IPS-18c (cell line): ENCODE results near the gene JAKMIP3.
"Not testable (repeated sequence)": the region's sequence is repeated elsewhere in the genome, so short reads cannot be mapped to it uniquely, and the experiment has no call there.

Source experiments
- H3K4me3 ChIP-seq: 2 replicates; pipeline ENCODE4 v1.7.0; 2013; ENCODE audit warnings: low read depth, mild to moderate bottlenecking, low read length, moderate library complexity; ENCODE audit not compliant: insufficient read depth
- H3K9me3 ChIP-seq: one replicate; pipeline ENCODE4 v1.6.1; 2013; ENCODE audit warnings: mild to moderate bottlenecking, low read length, moderate library complexity; ENCODE audit not compliant: control insufficient read depth, insufficient read depth

Gene JAKMIP3

GRCh38 chr10:132076578-132077081 lies 10.9 kb downstream of the JAKMIP3 start:
- Histone ChIP-seq H3K4me3 (no peak overlapping the region), H3K9me3 (no peaks in the 10 kb centered on the region)

GRCh38 chr10:132077091-132077490 lies 11.3 kb downstream of the JAKMIP3 start:
- no peak overlapping the region for H3K4me3 ChIP-seq
- H3K9me3 ChIP-seq, result no peaks in the 10 kb centered on the region

- no peak overlapping the region for H3K4me3 ChIP-seq
- H3K9me3 ChIP-seq, result no peaks in the 10 kb centered on the region
Measured at GRCh38 chr10:132078746-132079345, 13.1 kb downstream of the JAKMIP3 start.

GRCh38 chr10:132084384-132084783 lies 18.6 kb downstream of the JAKMIP3 start:
- not testable (repeated sequence) for H3K9me3 ChIP-seq, H3K4me3 ChIP-seq

GRCh38 chr10:132093236-132093635 lies 27.5 kb downstream of the JAKMIP3 start:
- H3K9me3 ChIP-seq, H3K4me3 ChIP-seq: not testable (repeated sequence)

- Histone ChIP-seq H3K4me3 (no peak overlapping the region; the same call in 1 of the 2 replicates), H3K9me3 (no peaks in the 10 kb centered on the region)
Measured at GRCh38 chr10:132094581-132095234, 29.0 kb downstream of the JAKMIP3 start.

- Histone ChIP-seq H3K9me3 (no peaks in the 10 kb centered on the region), H3K4me3 (no peak overlapping the region)
Measured at GRCh38 chr10:132095403-132096113, 29.8 kb downstream of the JAKMIP3 start.

- H3K4me3 ChIP-seq, result no peak overlapping the region
- no peaks in the 10 kb centered on the region for H3K9me3 ChIP-seq
Measured at GRCh38 chr10:132096223-132096622, 30.5 kb downstream of the JAKMIP3 start.

- no peaks in the 10 kb centered on the region for H3K9me3 ChIP-seq
- no peak overlapping the region for H3K4me3 ChIP-seq
Measured at GRCh38 chr10:132096863-132097478, 31.2 kb downstream of the JAKMIP3 start.

GRCh38 chr10:132097609-132098377 lies 32.0 kb downstream of the JAKMIP3 start:
- Histone ChIP-seq H3K9me3 (no peaks in the 10 kb centered on the region), H3K4me3 (no peak overlapping the region)

GRCh38 chr10:132098539-132099388 lies 33.0 kb downstream of the JAKMIP3 start:
- Histone ChIP-seq H3K9me3 (no peaks in the 10 kb centered on the region), H3K4me3 (no peak overlapping the region)

- H3K9me3 ChIP-seq, result no peaks in the 10 kb centered on the region
- H3K4me3 ChIP-seq, result no peak overlapping the region
Measured at GRCh38 chr10:132099389-132100090, 33.8 kb downstream of the JAKMIP3 start.

- H3K4me3 ChIP-seq, result no peak overlapping the region
Measured at GRCh38 chr10:132100091-132100481, 34.3 kb downstream of the JAKMIP3 start.

GRCh38 chr10:132100556-132101349 lies 35.0 kb downstream of the JAKMIP3 start:
- Histone ChIP-seq H3K4me3 (no peak overlapping the region), H3K9me3 (no peaks in the 10 kb centered on the region)

More at GRCh38 chr10:132100091-132100481, 34.3 kb downstream of the JAKMIP3 start:
- H3K9me3 ChIP-seq, result no peaks in the 10 kb centered on the region

GRCh38 chr10:132101529-132101928 lies 35.8 kb downstream of the JAKMIP3 start:
- no peaks in the 10 kb centered on the region for H3K9me3 ChIP-seq
- H3K4me3 ChIP-seq, result no peak overlapping the region
